ENCODE data around the gene AFAP1L1. TPM values are rescaled to one million over a fixed set of nuclear protein-coding genes. Genes with fewer than 3 reads are reported as not detected.

The AFAP1L1 gene
- total and polyA plus RNA-seq, 2 of the 13 experiments (the other 11 are each of a cell fraction or from before 2014, with no cell fraction given), result 0.38 to 1.0 TPM

GRCh38 chr5:149381986-149382338 lies 110.3 kb downstream of the AFAP1L1 start (continued):
- TF ChIP-seq ZNF18 (CRISPR knock-in tag; IDR thresholded peaks at IDR 0.05; ENCODE audit: insufficient replicate concordance), result no peak
- peak; percentile 70; the same call in 1 of the 2 replicates for TF ChIP-seq MAZ (IDR thresholded peaks at IDR 0.05; ENCODE audit: borderline replicate concordance, low read depth, low read length)
- peak; percentile 76; the same call in 1 of the 2 replicates for TF ChIP-seq MAZ (CRISPR knock-in tag; IDR thresholded peaks at IDR 0.05; ENCODE audit: low read depth)
- TF ChIP-seq ATF6 (CRISPR knock-in tag; conservative IDR thresholded peaks at IDR 0.05), result no peak
- TF ChIP-seq GPBP1L1 (CRISPR knock-in tag; IDR thresholded peaks at IDR 0.05), result no peak
- no peak for TF ChIP-seq ZNF362 (CRISPR knock-in tag; IDR thresholded peaks at IDR 0.05; ENCODE audit: borderline replicate concordance)
- TF ChIP-seq ZNF513 (CRISPR knock-in tag; conservative IDR thresholded peaks at IDR 0.05), result no peak
- peak; percentile 24; the same call in 1 of the 2 replicates for TF ChIP-seq DPF2 (CRISPR knock-in tag; IDR thresholded peaks at IDR 0.05; ENCODE audit: borderline replicate concordance, low read depth)
- TF ChIP-seq ZNF3 (CRISPR knock-in tag; IDR thresholded peaks at IDR 0.05), result no peak
- no peak for TF ChIP-seq SP140L (CRISPR knock-in tag; IDR thresholded peaks at IDR 0.05; ENCODE audit: borderline replicate concordance)
- TF ChIP-seq RBM39 (IDR thresholded peaks at IDR 0.05; ENCODE audit: low read depth, low read length, poor library complexity, severe bottlenecking), result no peak
- no peak for TF ChIP-seq ZNF724P (CRISPR knock-in tag; IDR thresholded peaks at IDR 0.05; ENCODE audit: borderline replicate concordance)
- no peak for TF ChIP-seq AHDC1 (CRISPR knock-in tag; IDR thresholded peaks at IDR 0.05; ENCODE audit: borderline replicate concordance)
- TF ChIP-seq SALL1 (CRISPR knock-in tag; IDR thresholded peaks at IDR 0.05), result peak; percentile 45; the same call in 1 of the 2 replicates
- TF ChIP-seq BHLHE40 (IDR thresholded peaks at IDR 0.05; ENCODE audit: low read length), result 0 out of 2 replicates have a peak, but pooled peaks have one; percentile 7
- no peak for TF ChIP-seq PITX1 (CRISPR knock-in tag; IDR thresholded peaks at IDR 0.05)

Data from HepG2 (cell line).